ENCODE measurements around the gene LZTS3.

LZTS3 gene

GRCh38 chr20:3165473-3166337, 7.6 kb downstream of the LZTS3 start (continued):
- peak; percentile 64 for TF ChIP-seq HIC1 (tag by site-specific recombination; IDR thresholded peaks at IDR 0.05)
- peak; percentile 92 for TF ChIP-seq ZBTB44 (tag by site-specific recombination; IDR thresholded peaks at IDR 0.05)

- CTCF ChIA-PET = no interaction called here
- Histone ChIP-seq H3K36me3 (ENCODE audit: control insufficient read depth in 2 of 2, insufficient read depth in 1 of 2, low read length in 2 of 2) (peaks cover 0 to 2% of the 10 kb centered on the region in 2 experiments; a peak in 1 of 3 replicates), H3K9me3 (ENCODE audit: control insufficient read depth, insufficient read depth, low read depth, low read length) (no peaks in the 10 kb centered on the region), H3K4me1 (ENCODE audit: control insufficient read depth, insufficient read depth, low read length) (no peaks in the 10 kb centered on the region), H3K4me3 (ENCODE audit: low read depth, low read length) (no peak overlapping the region), H3K27ac (ENCODE audit: extremely low read depth, low read depth, low read length) (no peak overlapping the region)
- no peak for TF ChIP-seq ZNF529 (tag by site-specific recombination; IDR thresholded peaks at IDR 0.05; ENCODE audit: insufficient replicate concordance)
- no peak for TF ChIP-seq ZBTB7A (tag by site-specific recombination; IDR thresholded peaks at IDR 0.05; ENCODE audit: low read depth)
- TF ChIP-seq ZBTB8A (tag by site-specific recombination; IDR thresholded peaks at IDR 0.05) = no peak
- no peak for TF ChIP-seq PRDM4 (tag by site-specific recombination; IDR thresholded peaks at IDR 0.05)
- no peak for TF ChIP-seq ZNF112 (tag by site-specific recombination; IDR thresholded peaks at IDR 0.05)
- TF ChIP-seq ZNF549 (tag by site-specific recombination; IDR thresholded peaks at IDR 0.05) = no peak
- no peak for TF ChIP-seq ZIC2 (tag by site-specific recombination; IDR thresholded peaks at IDR 0.05)
- TF ChIP-seq PRDM1 (tag by site-specific recombination; IDR thresholded peaks at IDR 0.05) = no peak
- TF ChIP-seq ZBTB20 (tag by site-specific recombination; IDR thresholded peaks at IDR 0.05) = no peak
- no peak for TF ChIP-seq ZNF423 (tag by site-specific recombination; IDR thresholded peaks at IDR 0.05)
- no peak for TF ChIP-seq ZNF121 (tag by site-specific recombination; IDR thresholded peaks at IDR 0.05)
- TF ChIP-seq ZNF157 (tag by site-specific recombination; IDR thresholded peaks at IDR 0.05) = no peak
- TF ChIP-seq GFI1B (tag by site-specific recombination; IDR thresholded peaks at IDR 0.05) = no peak
- TF ChIP-seq ZNF747 (tag by site-specific recombination; IDR thresholded peaks at IDR 0.05) = no peak
- POLR2A ChIA-PET = interaction anchor here (0.6 kb wide), 1 partner anchor 1062 kb away, joined by 3 read pairs; no protein-coding TSS in a partner anchor
Measured at GRCh38 chr20:3164763-3165410, 8.5 kb downstream of the LZTS3 start.
